A204.1 (cell line): ENCODE data around the gene PDXP.

Source experiments
- FAIRE-seq: peaks from 2 replicates; lab custom pipeline; 2012; peaks lifted over from hg19 to GRCh38; lab: Jason Lieb, UNC

Gene PDXP

DNA sequence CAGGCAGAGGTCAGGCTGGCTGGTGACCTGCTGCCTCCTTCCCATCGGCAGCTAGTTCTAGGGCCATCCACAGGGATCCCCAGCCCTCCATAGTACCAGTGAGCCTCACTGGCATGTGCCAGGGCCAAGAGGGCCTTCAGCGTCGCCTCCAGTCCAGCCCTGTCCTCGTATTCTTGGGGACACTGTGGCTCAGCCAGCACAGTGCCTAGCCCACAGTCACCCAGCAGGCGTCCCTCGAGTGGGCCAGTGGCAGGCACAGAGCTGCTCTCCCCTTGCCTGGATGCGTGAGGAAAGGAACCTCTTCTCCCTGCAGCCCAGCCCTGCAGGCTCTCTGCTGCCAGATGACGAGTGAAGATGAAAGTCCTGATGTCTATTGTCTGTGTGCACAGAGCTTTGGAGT, 29.7 kb upstream of the PDXP start:
- no peak for FAIRE-seq

DNA sequence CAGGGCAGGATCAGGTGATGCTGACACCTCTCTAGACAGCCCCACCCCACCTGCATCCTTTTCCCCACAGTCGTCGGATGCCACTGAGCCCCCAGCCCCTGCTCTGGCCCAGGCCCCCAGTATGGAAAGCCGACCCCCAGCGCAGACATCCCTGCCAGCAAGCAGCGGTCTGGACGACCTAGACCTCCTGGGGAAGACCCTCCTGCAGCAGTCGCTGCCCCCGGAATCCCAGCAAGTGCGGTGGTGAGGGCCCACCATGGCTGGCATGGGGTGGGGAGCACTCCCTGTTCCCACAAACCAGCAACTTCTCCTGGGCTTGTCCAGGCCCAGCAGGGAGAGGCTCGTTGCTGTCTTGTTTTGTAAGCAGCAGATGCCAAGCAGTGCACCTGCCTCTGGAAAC, 28.6 kb upstream of the PDXP start:
- FAIRE-seq = no peak

- FAIRE-seq = no peak
Measured at GRCh38 chr22:37630839-37631435, 27.6 kb upstream of the PDXP start.

- no peak for FAIRE-seq
Measured at GRCh38 chr22:37631448-37632173, 26.9 kb upstream of the PDXP start.

DNA sequence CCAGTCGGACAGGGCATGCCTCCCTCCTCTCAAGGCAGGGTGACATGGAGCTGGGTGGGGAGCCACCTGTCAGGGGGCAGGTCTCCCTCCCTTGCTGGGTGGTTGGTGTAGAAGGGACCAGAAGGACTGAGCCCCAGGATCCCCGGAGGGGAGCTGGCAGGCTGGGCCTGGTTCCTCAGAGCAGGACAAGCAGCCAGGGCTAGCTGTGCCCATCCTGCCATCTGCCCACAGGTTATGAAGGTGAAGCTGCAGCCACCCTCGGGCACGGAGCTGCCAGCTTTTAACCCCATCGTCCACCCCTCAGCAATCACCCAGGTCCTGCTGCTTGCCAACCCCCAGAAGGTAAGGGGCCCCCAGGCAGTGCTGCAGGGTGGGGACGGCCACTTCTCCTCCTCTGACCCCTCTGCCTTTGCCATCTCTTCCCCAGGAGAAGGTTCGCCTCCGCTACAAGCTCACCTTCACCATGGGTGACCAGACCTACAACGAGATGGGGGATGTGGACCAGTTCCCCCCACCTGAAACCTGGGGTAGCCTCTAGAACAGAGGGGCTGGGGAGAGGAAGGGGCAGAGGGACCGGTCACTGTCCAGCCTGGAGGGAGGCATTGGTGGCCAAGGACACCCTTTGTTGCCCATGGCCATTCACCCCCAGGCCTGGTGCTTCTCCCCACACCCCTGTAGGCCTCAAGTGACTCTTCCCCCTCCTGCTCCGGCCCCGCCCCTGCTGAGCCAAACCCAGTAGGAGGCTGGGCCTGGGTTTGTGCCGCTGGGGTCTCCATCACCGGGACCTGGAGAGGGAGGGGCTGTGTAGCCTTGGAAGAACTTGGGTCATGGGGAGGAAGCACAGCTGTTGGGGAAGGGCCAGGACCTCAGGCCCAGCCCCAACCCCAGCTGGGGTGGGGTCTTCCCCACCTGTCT, 26.1 kb upstream of the PDXP start:
- no peak for FAIRE-seq

- FAIRE-seq = no peak
Measured at GRCh38 chr22:37633089-37633624, 25.4 kb upstream of the PDXP start.

DNA sequence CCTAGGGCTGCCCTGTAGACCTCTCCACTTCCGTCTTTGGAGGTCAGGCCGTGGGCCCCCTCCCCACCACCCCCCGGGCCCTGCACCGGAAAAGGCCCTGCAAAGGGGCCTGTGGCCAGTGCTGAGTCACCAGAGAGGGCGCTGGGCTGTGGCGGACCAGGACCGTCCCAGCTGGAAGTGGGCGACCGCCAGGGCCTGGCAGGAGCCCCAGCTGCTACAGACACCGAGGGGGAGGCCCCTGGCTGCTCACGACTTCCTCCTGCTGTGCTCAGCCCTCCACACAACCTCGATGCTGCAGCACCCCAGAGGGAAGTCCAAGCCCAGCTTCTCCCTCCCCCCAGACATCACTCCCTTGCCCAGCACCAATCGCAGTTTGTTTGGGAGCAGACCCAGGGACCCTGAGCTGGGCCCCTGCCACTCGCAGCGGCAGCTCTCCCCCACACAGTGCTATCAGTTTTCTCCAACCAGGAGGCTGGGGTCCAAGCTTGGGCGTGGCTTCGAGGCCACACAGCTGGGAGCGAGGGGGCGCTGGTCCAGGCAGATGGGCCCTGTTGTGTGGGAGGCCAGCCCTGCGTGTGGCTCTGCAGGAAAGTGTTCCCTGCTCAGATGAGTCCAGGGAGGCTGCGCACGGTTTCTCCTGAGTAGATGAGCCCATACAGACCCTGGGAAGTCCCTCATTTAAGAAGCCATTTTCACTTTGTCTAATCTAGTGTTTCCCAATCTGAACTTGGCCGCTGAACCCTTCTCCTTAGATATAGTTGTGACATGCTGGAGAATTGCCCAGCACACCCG, 24.7 kb upstream of the PDXP start:
- FAIRE-seq = no peak

DNA sequence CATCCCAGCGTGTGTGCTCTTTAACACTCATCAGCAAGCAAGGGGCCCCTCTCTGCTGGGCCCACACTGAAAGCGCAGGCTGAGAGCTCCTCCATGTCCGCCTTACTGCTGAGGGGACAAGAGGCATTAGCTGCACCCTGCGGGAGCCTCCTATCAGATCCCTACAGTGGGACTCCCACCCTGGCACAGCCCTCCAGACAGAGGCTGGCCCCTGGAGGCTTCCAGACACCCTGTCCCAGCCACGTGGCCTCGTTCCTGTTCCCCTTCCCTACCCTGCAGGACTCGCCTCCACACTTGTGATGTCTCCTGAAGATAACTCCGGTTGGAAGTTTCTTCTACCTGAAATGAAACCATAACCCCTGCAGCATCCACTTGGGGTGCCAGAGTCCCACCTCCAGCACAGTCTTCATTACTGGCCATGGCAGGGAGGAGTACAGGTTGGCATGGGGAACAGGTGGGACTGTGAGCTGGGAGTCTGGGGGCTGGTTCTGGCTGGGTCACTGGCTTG, 24.1 kb upstream of the PDXP start:
- FAIRE-seq = no peak

DNA sequence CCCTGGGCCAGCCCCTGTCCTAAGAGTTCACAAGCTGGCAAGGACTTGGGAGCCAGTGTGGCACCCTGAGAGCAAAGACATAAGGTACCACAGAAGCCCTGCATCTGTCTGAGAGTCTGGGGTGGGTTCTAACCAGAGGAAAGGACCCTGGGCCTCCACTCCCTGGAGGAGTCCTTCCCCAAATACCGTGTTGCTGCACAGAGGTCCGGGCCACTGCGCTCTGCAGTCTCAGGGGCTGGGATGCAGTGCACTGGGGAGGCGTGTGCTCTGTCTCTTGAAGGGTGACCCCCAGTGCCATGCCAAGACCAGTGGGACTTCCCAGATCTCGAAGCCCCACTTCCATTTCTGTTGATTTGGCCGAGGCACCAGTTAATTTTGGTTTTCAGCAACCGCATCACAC, 23.4 kb upstream of the PDXP start:
- FAIRE-seq = no peak

GRCh38 chr22:37636186-37636948, 22.2 kb upstream of the PDXP start:
- FAIRE-seq = no peak

DNA sequence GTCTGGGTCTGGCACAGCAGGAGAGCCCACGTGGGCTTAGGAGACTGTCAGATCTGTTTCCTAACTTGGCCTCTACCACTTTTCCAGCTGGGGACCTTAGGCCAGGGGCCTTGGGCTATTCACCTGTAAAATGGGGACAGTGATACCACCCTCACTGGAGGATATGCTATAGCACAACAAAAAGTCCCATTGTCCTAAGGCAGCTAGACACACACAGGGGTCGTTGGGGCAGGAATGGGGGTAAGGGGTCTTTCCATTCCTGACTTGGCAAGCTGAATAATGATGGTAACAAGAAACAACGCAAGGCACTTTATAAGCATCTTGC, 21.6 kb upstream of the PDXP start:
- no peak for FAIRE-seq

DNA sequence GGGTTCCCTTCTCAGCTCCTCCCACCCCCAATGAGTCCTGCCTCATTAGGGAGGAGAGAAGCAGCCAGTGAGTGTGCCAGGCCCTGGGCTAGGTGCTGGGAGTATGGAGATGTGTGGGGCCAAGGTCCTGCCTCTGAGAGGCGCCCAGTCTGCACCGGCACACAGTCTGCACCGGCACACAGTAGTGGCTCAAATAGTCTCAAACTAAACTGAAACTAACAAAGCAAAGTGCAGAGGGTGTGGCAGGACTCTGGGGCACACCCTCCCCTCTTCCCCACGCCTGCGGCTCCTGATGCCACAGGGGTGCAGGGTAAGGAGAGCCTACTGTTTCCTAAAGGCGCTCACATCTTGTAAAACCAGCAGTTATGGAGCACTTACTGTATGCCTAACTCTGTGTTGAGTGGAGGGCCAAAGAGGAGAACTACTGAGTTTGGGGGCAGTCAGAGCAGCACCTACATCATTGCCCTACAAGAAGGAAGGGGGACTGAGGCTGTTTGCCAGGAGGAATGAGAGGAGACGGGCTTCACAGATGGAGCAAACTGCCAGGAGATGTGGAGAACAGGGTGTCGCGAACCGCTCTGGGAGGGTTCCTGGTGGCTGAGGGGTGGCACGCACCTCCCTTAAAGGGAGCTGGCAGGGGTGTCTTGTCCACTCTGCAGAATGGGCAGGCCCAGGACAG, 20.0 kb upstream of the PDXP start:
- no peak for FAIRE-seq

GRCh38 chr22:37639070-37639760, 19.3 kb upstream of the PDXP start, which contains the start of gene SH3BP1:
Gene SH3BP1 (plus strand): TSS chr22:37639669. CDS start chr22:37639788, 119 bp downstream.
- FAIRE-seq = no peak

GRCh38 chr22:37639771-37640590, 18.5 kb upstream of the PDXP start:
- no peak for FAIRE-seq

DNA sequence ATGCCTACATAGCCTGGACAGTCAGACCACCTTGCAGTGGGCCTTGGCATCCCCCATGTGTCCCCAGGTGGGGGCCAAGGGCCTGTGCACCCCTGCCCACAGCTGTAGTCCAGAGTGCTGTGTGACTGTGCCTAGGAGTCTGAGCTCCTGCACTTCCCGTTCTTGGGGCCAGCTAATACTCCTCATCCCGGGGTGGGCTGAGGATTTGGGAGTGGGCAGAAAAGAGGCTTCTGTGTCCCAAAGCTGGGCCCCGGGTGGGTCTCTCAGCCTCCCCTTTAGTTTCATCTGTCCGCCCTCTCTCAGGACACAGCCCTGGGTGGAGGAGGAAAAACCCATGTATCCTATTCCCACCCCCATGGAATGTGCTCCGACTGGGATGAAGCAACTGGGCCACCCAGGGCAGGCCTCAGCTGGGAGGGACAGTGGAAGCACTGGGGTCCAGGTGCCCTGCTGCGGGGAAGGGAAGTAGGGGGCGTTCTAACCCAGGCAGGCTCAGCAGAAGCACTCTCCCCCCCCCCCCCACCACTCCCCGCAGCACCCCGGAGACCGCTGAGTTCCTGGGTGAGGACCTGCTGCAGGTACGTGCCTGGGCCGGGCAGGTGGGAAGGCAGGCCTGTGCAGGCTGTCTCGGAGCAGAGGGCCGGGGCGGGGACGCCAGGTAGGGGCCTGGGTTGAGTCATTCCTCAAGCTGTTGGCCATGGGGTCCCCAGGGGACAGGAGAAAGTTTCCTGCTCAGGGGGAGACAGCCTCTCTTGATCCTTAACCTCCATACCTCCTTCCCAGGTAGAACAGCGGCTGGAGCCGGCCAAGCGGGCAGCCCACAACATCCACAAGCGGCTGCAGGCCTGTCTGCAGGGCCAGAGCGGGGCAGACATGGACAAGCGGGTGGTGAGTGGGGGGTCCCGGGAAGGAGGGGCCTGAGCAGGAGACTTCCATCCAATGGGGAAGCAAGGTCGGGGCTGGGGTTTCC, 17.6 kb upstream of the PDXP start:
- no peak for FAIRE-seq

GRCh38 chr22:37641561-37641949, 17.0 kb upstream of the PDXP start:
- no peak for FAIRE-seq

DNA sequence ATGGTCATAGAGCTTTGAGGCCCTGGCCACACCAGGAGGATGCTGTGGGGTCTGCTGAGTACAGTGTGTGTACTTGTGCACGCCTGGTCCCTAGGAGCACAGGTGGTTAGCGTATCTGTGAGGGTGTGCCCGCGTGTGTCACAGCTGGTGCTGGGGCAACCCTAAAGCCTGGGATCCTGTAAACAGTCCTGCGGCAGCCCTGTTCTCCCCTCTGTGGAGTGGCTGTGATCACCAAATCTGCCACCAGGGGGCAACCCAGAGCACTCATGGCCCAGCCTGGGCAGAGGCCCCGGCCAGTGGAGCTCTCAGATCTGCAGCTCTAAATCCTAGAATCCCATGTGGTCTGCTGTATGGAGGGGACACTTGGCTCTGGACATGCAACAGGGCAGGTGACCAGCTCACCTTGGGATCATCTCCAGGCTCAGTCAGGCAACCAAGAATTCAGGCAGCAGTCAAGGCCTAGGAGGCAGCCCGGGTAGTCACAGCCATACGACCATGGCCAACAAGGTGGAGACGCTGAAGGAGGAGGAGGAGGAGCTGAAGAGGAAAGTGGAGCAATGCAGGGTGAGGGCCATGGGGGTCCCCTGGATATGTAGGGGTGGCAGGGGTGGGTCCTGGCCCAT, 15.2 kb upstream of the PDXP start:
- FAIRE-seq = no peak
